Esophagus squamous epithelium (tissue), 4 donors: ENCODE measurements around the gene PIK3C3.

Experiments
- CTCF ChIP-seq, 6 experiments: fragments of 450-650 bp in 4 of 6; fragments of 200-600 bp in 2 of 6; sonication (generic) in 2 of 6; IDR thresholded peaks; one replicate each; pipeline ENCODE4 v1.5.1; 2016 to 2019; ENCODE audit warnings: antibody characterized with exemption in 6 of 6, mild to moderate bottlenecking in 4 of 6, moderate library complexity in 4 of 6
- POLR2A ChIP-seq, 4 donors: fragments of 450-650 bp; IDR thresholded peaks; one replicate each; pipeline ENCODE4 v1.6.1; 2017; ENCODE audit warnings: antibody characterized with exemption in 4 of 4, mild to moderate bottlenecking in 4 of 4, moderate library complexity in 3 of 4

- TF ChIP-seq CTCF (IDR thresholded peaks at IDR 0.05) (no peak), POLR2A (IDR thresholded peaks at IDR 0.05) (no peak)
Measured at GRCh38 chr18:41936471-41937134, 18.4 kb upstream of the PIK3C3 start.
